ENCODE data around the gene MMP8.
A peak's percentile ranks its signal among the peaks of the same experiment; 100 is the strongest.

DNA sequence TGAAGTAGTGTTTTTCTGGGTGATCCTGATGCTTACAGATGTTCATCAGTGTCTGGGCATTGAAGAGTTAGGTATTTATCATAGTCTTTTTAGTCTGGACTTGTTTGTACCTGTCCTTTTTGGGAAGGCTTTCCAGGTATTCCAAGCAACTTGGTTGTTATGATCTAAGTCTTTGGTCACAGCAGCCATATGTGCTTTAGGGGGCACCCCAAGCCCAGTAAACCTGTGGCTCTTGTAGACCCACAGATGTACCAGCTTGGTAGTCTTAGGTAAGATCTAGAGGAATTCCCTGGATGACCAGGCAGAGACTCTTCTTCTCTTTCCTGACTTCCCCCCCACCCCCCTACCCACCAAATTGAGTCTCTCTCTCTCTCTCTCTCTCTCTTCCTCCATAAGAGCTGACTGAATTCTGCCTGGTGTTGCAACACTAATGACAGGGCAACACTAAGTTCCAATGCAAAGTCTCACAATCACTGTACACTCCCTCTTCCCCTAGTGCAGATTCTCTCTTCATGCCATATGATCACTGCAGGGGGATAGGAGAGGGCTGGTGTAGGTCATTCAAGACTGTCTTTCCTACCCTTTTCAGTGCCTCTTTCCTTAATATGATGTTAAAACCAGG is 24.5 kb upstream of the MMP8 start:
- TF ChIP-seq, protein P1, sequence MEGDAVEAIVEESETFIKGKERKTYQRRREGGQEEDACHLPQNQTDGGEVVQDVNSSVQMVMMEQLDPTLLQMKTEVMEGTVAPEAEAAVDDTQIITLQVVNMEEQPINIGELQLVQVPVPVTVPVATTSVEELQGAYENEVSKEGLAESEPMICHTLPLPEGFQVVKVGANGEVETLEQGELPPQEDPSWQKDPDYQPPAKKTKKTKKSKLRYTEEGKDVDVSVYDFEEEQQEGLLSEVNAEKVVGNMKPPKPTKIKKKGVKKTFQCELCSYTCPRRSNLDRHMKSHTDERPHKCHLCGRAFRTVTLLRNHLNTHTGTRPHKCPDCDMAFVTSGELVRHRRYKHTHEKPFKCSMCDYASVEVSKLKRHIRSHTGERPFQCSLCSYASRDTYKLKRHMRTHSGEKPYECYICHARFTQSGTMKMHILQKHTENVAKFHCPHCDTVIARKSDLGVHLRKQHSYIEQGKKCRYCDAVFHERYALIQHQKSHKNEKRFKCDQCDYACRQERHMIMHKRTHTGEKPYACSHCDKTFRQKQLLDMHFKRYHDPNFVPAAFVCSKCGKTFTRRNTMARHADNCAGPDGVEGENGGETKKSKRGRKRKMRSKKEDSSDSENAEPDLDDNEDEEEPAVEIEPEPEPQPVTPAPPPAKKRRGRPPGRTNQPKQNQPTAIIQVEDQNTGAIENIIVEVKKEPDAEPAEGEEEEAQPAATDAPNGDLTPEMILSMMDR (optimal IDR thresholded peaks at IDR 0.05 in 1 of 3, IDR thresholded peaks at IDR 0.05 in 1 of 3, conservative IDR thresholded peaks at IDR 0.05 in 1 of 3; ENCODE audit: extremely low read depth in 1 of 3, insufficient read depth in 2 of 3, low read length in 3 of 3), result peak in 1 of 3 experiments; percentile 53
- TF ChIP-seq EZH2 (IDR thresholded peaks at IDR 0.05; ENCODE audit: low read length), result no peak
